Measurements from ENCODE around the gene TOMM34.

The TOMM34 gene

GRCh38 chr20:44967207-44967807, 7.1 kb upstream of the TOMM34 start:
- no peak for TF ChIP-seq EZH2phosphoT487 (IDR thresholded peaks at IDR 0.05; ENCODE audit: borderline replicate concordance)
- no peak for TF ChIP-seq CTCF (conservative IDR thresholded peaks at IDR 0.05; ENCODE audit: low read length)
- peaks cover 45% of the 10 kb centered on the region for H3K4me1 ChIP-seq (ENCODE audit: insufficient read depth, low read length, poor library complexity, severe bottlenecking)
- H4K20me1 ChIP-seq (ENCODE audit: insufficient read depth, low read length, poor library complexity, severe bottlenecking): peaks cover 17% of the 10 kb centered on the region
- 0 out of 2 replicates have a peak, but pooled peaks cover 3% of the 10 kb centered on the region for H3K36me3 ChIP-seq (ENCODE audit: insufficient read depth, low read length)
- no peak overlapping the region for H2AFZ ChIP-seq (ENCODE audit: low read length)
- no peaks in the 10 kb centered on the region for H3K27me3 ChIP-seq (ENCODE audit: insufficient read depth, low read length, poor library complexity, severe bottlenecking)
- no peaks in the 10 kb centered on the region for H3K9me2 ChIP-seq (replicated peaks; ENCODE audit: low read depth, low read length)
- peak overlapping the region; percentile 90 for H3K4me2 ChIP-seq (ENCODE audit: low read depth, low read length, poor library complexity, severe bottlenecking)
- H3K4me3 ChIP-seq (ENCODE audit: low read length, poor library complexity, severe bottlenecking): peak overlapping the region; percentile 96
- peak overlapping the region; percentile 80 for H3K9ac ChIP-seq (ENCODE audit: low read depth, low read length, poor library complexity, severe bottlenecking)
- no peaks in the 10 kb centered on the region for H3K9me3 ChIP-seq (ENCODE audit: insufficient read depth, low read depth, low read length)
- peaks cover 3% of the 10 kb centered on the region; the same call in 1 of the 2 replicates for H3F3A ChIP-seq (ENCODE audit: low read depth)
- H3K79me2 ChIP-seq (ENCODE audit: insufficient read depth, low read length): peaks cover 57% of the 10 kb centered on the region

GRCh38 chr20:44966030-44966961, 6.1 kb upstream of the TOMM34 start, which contains the start of gene STK4:
TSS of gene STK4 (plus strand) at chr20:44966512. CDS start at chr20:44966569, 57 bp downstream.
- peak within 1 kb of the TSS; percentile 80 for H3K9ac ChIP-seq (ENCODE audit: low read depth, low read length, poor library complexity, severe bottlenecking)
- H3K4me3 ChIP-seq (ENCODE audit: low read length, poor library complexity, severe bottlenecking): peak within 1 kb of the TSS; percentile 96
- no peaks in the 10 kb centered on the region for H3K27me3 ChIP-seq (ENCODE audit: insufficient read depth, low read length, poor library complexity, severe bottlenecking)
- H3K79me2 ChIP-seq (ENCODE audit: insufficient read depth, low read length): peaks cover 47% of the 10 kb centered on the region
- H3F3A ChIP-seq (ENCODE audit: low read depth): peaks cover 3% of the 10 kb centered on the region; the same call in 1 of the 2 replicates
- H2AFZ ChIP-seq (ENCODE audit: low read length): peak within 1 kb of the TSS; percentile 93
- TF ChIP-seq EZH2phosphoT487 (IDR thresholded peaks at IDR 0.05; ENCODE audit: borderline replicate concordance) (no peak), CTCF (conservative IDR thresholded peaks at IDR 0.05; ENCODE audit: low read length) (peak; percentile 59)
- peaks cover 17% of the 10 kb centered on the region for H4K20me1 ChIP-seq (ENCODE audit: insufficient read depth, low read length, poor library complexity, severe bottlenecking)
- peak within 1 kb of the TSS; percentile 90 for H3K4me2 ChIP-seq (ENCODE audit: low read depth, low read length, poor library complexity, severe bottlenecking)
- peaks cover 46% of the 10 kb centered on the region for H3K4me1 ChIP-seq (ENCODE audit: insufficient read depth, low read length, poor library complexity, severe bottlenecking)
- no peaks in the 10 kb centered on the region for H3K9me2 ChIP-seq (replicated peaks; ENCODE audit: low read depth, low read length)
- no peaks in the 10 kb centered on the region for H3K36me3 ChIP-seq (ENCODE audit: insufficient read depth, low read length)
- no peaks in the 10 kb centered on the region for H3K9me3 ChIP-seq (ENCODE audit: insufficient read depth, low read depth, low read length)

- peaks cover 40% of the 10 kb centered on the region for H3K79me2 ChIP-seq (ENCODE audit: insufficient read depth, low read length)
- no peaks in the 10 kb centered on the region for H3K9me2 ChIP-seq (replicated peaks; ENCODE audit: low read depth, low read length)
- peak overlapping the region; percentile 80 for H3K9ac ChIP-seq (ENCODE audit: low read depth, low read length, poor library complexity, severe bottlenecking)
- peaks cover 17% of the 10 kb centered on the region for H4K20me1 ChIP-seq (ENCODE audit: insufficient read depth, low read length, poor library complexity, severe bottlenecking)
- H3K4me3 ChIP-seq (ENCODE audit: low read length, poor library complexity, severe bottlenecking): peak overlapping the region; percentile 96
- TF ChIP-seq CTCF (conservative IDR thresholded peaks at IDR 0.05; ENCODE audit: low read length) (no peak), EZH2phosphoT487 (IDR thresholded peaks at IDR 0.05; ENCODE audit: borderline replicate concordance) (no peak)
- H3K36me3 ChIP-seq (ENCODE audit: insufficient read depth, low read length): no peaks in the 10 kb centered on the region
- peak overlapping the region; percentile 93 for H2AFZ ChIP-seq (ENCODE audit: low read length)
- no peaks in the 10 kb centered on the region for H3K9me3 ChIP-seq (ENCODE audit: insufficient read depth, low read depth, low read length)
- peaks cover 3% of the 10 kb centered on the region; the same call in 1 of the 2 replicates for H3F3A ChIP-seq (ENCODE audit: low read depth)
- H3K27me3 ChIP-seq (ENCODE audit: insufficient read depth, low read length, poor library complexity, severe bottlenecking): no peaks in the 10 kb centered on the region
- peak overlapping the region; percentile 85 for H3K4me2 ChIP-seq (ENCODE audit: low read depth, low read length, poor library complexity, severe bottlenecking)
- peaks cover 46% of the 10 kb centered on the region for H3K4me1 ChIP-seq (ENCODE audit: insufficient read depth, low read length, poor library complexity, severe bottlenecking)
These were observed 5.4 kb upstream of the TOMM34 start for GRCh38 chr20:44965651-44966029.

All from Loucy (cell line).